Parathyroid adenoma (tissue), 2 donors: ENCODE data around the gene CLCN1.

ENCODE experiments used
- H2AFZ ChIP-seq: fragments of 300-600 bp; sonication (generic); one replicate; pipeline ENCODE4 v1.7.0; 2017; ENCODE audit warnings: antibody characterized with exemption, mild to moderate bottlenecking
- H3K27ac ChIP-seq: fragments of 300-600 bp; sonication (generic); one replicate; pipeline ENCODE4 v1.7.0; 2017
- H3K27me3 ChIP-seq: fragments of 300-600 bp; sonication (generic); one replicate; pipeline ENCODE4 v1.7.0; 2017; ENCODE audit warnings: low read length; ENCODE audit not compliant: control insufficient read depth, insufficient read depth
- H3K36me3 ChIP-seq: fragments of 300-600 bp; sonication (generic); one replicate; pipeline ENCODE4 v1.7.0; 2017; ENCODE audit warnings: low read length; ENCODE audit not compliant: control insufficient read depth, insufficient read depth
- H3K4me1 ChIP-seq: fragments of 300-600 bp; sonication (generic); one replicate; pipeline ENCODE4 v1.7.0; 2017; ENCODE audit warnings: control low read depth
- H3K4me2 ChIP-seq: fragments of 300-600 bp; sonication (generic); one replicate; pipeline ENCODE4 v1.7.0; 2017; ENCODE audit warnings: low read length
- H3K4me3 ChIP-seq: fragments of 300-600 bp; sonication (generic); one replicate; pipeline ENCODE4 v1.7.0; 2017; ENCODE audit warnings: low read depth, low read length
- H3K79me2 ChIP-seq: fragments of 300-600 bp; sonication (generic); one replicate; pipeline ENCODE4 v1.7.0; 2017; ENCODE audit warnings: control low read depth
- H3K9ac ChIP-seq: fragments of 300-600 bp; sonication (generic); one replicate; pipeline ENCODE4 v1.7.0; 2017; ENCODE audit warnings: mild to moderate bottlenecking
- H3K9me3 ChIP-seq: fragments of 300-600 bp; sonication (generic); one replicate; pipeline ENCODE4 v1.7.0; 2017; ENCODE audit warnings: low read length; ENCODE audit not compliant: control insufficient read depth
- CTCF ChIP-seq: fragments of 300-600 bp; sonication (generic); IDR thresholded peaks from one replicate; pipeline ENCODE4 v1.7.0; 2017; ENCODE audit warnings: antibody characterized with exemption, mild to moderate bottlenecking
- donor health status: primary hyperparathyroidism.

Gene CLCN1

DNA sequence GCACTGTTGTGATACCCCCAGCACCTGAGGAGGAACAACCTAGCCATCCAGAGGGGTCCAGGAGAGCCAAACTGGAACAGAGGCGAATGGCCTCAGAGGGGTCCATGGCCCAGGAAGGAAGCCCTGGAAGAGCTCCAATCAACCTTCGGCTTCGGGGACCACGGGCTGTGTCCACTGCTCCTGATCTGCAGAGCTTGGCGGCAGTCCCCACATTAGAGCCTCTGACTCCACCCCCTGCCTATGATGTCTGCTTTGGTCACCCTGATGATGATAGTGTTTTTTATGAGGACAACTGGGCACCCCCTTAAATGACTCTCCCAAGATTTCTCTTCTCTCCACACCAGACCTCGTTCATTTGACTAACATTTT is 29.4 kb upstream of the CLCN1 start:
- H3K27ac ChIP-seq = no peak overlapping the region
- H3K36me3 ChIP-seq = no peaks in the 10 kb centered on the region
- no peak overlapping the region for H3K4me3 ChIP-seq
- H3K79me2 ChIP-seq = no peaks in the 10 kb centered on the region
- no peak for TF ChIP-seq CTCF
- peaks cover 7% of the 10 kb centered on the region for H3K4me1 ChIP-seq
- no peaks in the 10 kb centered on the region for H3K27me3 ChIP-seq
- no peak overlapping the region for H2AFZ ChIP-seq
- no peaks in the 10 kb centered on the region for H3K9me3 ChIP-seq
- no peak overlapping the region for H3K9ac ChIP-seq
- no peak overlapping the region for H3K4me2 ChIP-seq

GRCh38 chr7:143287339-143287934 is 28.5 kb upstream of the CLCN1 start:
- H3K9me3 ChIP-seq = no peaks in the 10 kb centered on the region
- no peaks in the 10 kb centered on the region for H3K79me2 ChIP-seq
- H3K27me3 ChIP-seq = no peaks in the 10 kb centered on the region
- H3K4me3 ChIP-seq = peak overlapping the region; percentile 79
- H3K36me3 ChIP-seq = no peaks in the 10 kb centered on the region
- H3K27ac ChIP-seq = peak overlapping the region; percentile 63
- H3K4me2 ChIP-seq = peak overlapping the region; percentile 83
- H3K4me1 ChIP-seq = peaks cover 7% of the 10 kb centered on the region
- TF ChIP-seq CTCF = no peak
- H2AFZ ChIP-seq = peak overlapping the region; percentile 97
- H3K9ac ChIP-seq = no peak overlapping the region

DNA sequence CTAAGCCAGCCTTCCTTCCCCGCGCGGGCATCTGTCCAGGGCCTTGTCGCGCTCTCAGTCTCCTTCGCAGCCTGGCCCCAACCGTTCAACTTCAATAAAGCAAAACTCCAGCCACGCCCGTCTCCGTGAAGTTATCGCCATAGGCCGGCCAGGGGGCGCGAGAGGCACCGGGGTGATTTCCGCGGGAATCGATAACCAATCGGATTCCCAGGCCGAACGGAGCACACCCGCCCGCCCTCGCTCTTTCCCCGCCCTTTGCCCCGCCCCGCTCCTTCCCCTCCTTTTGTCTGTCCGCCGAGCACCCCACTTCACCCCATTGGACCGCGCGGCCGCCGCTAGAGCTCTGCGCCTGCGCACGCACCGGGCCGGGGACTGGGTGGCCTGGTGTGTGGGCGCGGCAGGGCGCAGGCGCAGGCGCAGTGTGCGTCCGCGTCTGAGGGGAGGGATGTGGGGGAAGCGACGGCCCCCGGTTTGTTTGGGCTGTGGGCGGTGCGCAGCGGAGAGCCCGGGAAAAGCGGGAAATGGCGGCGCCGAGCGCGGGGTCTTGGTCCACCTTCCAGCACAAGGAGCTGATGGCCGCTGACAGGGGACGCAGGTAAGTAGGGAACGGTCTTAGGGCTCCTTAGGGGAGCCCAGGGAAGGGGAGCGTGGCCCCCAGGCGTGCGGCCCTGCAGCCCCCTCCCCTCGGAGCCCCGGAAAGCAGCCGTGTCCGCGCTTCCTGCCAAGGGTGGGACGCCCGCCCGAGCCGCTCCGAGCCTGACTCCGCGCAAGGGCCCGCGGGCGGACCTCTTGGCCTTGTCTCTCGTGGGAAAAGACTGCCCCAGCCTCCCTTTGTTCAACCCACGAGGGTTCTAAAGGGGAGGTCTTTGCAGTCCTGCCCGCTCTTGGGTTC is 27.7 kb upstream of the CLCN1 start, which contains the start of gene CASP2:
Gene CASP2 (plus strand): TSS at position 417 of the 892 bp plus-strand sequence. CDS start 105 bp downstream, at position 522.
- Histone ChIP-seq H3K4me3 (peak within 1 kb of the TSS; percentile 79), H3K27me3 (no peaks in the 10 kb centered on the region), H3K9ac (peak within 1 kb of the TSS; percentile 70), H2AFZ (peak within 1 kb of the TSS; percentile 97), H3K4me1 (peaks cover 7% of the 10 kb centered on the region), H3K4me2 (peak within 1 kb of the TSS; percentile 83), H3K27ac (peak within 1 kb of the TSS; percentile 79), H3K36me3 (no peaks in the 10 kb centered on the region), H3K9me3 (no peaks in the 10 kb centered on the region), H3K79me2 (no peaks in the 10 kb centered on the region)
- TF ChIP-seq CTCF = peak; percentile 46

- no peak for TF ChIP-seq CTCF
- Histone ChIP-seq H3K4me2 (peak overlapping the region; percentile 51), H3K9me3 (no peaks in the 10 kb centered on the region), H3K79me2 (no peaks in the 10 kb centered on the region), H3K27me3 (no peaks in the 10 kb centered on the region), H3K4me3 (peak overlapping the region; percentile 79), H3K27ac (peak overlapping the region; percentile 79), H3K36me3 (no peaks in the 10 kb centered on the region), H3K4me1 (peaks cover 7% of the 10 kb centered on the region), H3K9ac (peak overlapping the region; percentile 70), H2AFZ (peak overlapping the region; percentile 97)
Measured at GRCh38 chr7:143288836-143289235, 27.1 kb upstream of the CLCN1 start.
